ENCODE measurements around the gene KRT85. TPM values are rescaled to one million over a fixed set of nuclear protein-coding genes. Genes with fewer than 3 reads are reported as not detected.

Gene KRT85
- total and polyA plus RNA-seq, 2 donors (not counting 1 experiment from before 2014, with no cell fraction given), result not detected

DNA sequence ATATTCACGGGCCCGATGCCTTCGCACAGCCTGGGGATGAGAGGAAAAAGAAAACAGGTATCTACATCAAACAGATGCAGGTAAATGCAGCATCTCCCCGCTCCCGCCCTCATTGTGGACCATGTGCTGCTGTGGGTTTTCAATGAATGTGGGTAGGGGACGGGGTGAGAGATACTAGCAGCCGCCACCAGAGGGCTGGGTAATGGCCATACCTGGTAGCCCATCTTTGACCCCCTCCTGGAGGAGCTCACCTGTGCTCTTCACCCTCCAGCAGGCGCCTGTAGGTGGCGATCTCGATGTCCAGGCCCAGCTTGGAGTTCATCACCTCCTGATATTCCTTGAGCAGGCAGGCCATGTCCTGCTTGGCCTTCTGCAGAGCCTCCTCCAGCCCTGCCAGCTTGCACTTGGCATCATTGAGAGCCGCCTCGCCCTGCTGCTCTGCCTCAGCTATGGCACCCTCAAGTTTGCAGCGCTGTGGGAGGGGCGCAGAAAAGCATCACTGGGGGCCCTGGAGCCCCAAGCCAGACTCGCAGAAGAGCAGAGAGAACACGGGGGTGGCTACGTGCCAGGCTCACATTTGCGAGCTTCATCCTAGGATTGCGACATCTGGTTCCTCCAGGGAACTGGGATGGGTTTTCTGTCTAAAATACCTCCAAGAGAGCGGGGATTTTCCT, 28.6 kb upstream of the KRT85 start:
- H3K27me3 ChIP-seq (replicated peaks in 1 of 4; ENCODE audit: control extremely low read depth in 1 of 4, control insufficient read depth in 3 of 4, insufficient read depth in 4 of 4, low read length in 3 of 4), result peaks cover 0 to 3% (median 0%) of the 10 kb centered on the region in 4 experiments
- H3K79me2 ChIP-seq (ENCODE audit: control insufficient read depth, insufficient read depth, low read length), result no peaks in the 10 kb centered on the region
- H3K4me3 ChIP-seq (ENCODE audit: control extremely low read depth in 1 of 5, extremely low read depth in 1 of 5, insufficient read depth in 1 of 5, low read depth in 2 of 5, low read length in 4 of 5), result no peak overlapping the region
- H3K4me2 ChIP-seq (replicated peaks; ENCODE audit: low read depth, low read length, poor library complexity, severe bottlenecking), result no peak overlapping the region
- DNase-seq (no peak), ATAC-seq (ENCODE audit: low read depth) (no peak)
- POLR2A ChIA-PET, result no interaction called here
- CTCF ChIA-PET, result no interaction called here
- Mint-ChIP-seq H3K4me3 (no peak overlapping the region), H3K27ac (no peak overlapping the region), H3K9me3 (ENCODE audit: insufficient read depth) (no peaks in the 10 kb centered on the region), H3K4me1 (no peaks in the 10 kb centered on the region), H3K27me3 (peaks cover 7% of the 10 kb centered on the region)
- intact Hi-C loops (cut with micrococcal nuclease), result no loop called here
- no peaks in the 10 kb centered on the region for H3K36me3 ChIP-seq (replicated peaks in 1 of 2; ENCODE audit: control extremely low read depth in 1 of 2, control insufficient read depth in 1 of 2, extremely low read depth in 1 of 2, insufficient read depth in 2 of 2, low read length in 1 of 2)
- 76% methylated on average over 17 of the region's 20 CpGs for WGBS (ENCODE audit: insufficient coverage)
- H3K9ac ChIP-seq (ENCODE audit: low read length), result no peak overlapping the region
- no peaks in the 10 kb centered on the region for H3K4me1 ChIP-seq (ENCODE audit: control insufficient read depth in 2 of 2, insufficient read depth in 2 of 2, low read length in 2 of 2)
- H3K9me3 ChIP-seq (ENCODE audit: control extremely low read depth in 1 of 3, control insufficient read depth in 2 of 3, insufficient read depth in 1 of 3, low read length in 2 of 3), result no peaks in the 10 kb centered on the region
- no peak overlapping the region for H3K27ac ChIP-seq (ENCODE audit: low read length in 2 of 2)
- no peak for TF ChIP-seq EZH2 (IDR thresholded peaks at IDR 0.05; ENCODE audit: borderline replicate concordance, insufficient read depth, low read depth, low read length, poor library complexity, severe bottlenecking)
- TF ChIP-seq, protein P1, sequence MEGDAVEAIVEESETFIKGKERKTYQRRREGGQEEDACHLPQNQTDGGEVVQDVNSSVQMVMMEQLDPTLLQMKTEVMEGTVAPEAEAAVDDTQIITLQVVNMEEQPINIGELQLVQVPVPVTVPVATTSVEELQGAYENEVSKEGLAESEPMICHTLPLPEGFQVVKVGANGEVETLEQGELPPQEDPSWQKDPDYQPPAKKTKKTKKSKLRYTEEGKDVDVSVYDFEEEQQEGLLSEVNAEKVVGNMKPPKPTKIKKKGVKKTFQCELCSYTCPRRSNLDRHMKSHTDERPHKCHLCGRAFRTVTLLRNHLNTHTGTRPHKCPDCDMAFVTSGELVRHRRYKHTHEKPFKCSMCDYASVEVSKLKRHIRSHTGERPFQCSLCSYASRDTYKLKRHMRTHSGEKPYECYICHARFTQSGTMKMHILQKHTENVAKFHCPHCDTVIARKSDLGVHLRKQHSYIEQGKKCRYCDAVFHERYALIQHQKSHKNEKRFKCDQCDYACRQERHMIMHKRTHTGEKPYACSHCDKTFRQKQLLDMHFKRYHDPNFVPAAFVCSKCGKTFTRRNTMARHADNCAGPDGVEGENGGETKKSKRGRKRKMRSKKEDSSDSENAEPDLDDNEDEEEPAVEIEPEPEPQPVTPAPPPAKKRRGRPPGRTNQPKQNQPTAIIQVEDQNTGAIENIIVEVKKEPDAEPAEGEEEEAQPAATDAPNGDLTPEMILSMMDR (IDR thresholded peaks at IDR 0.05), result no peak
- no peak overlapping the region for H2AFZ ChIP-seq (ENCODE audit: insufficient read depth, low read depth, low read length, poor library complexity, severe bottlenecking)
- H4K20me1 ChIP-seq (ENCODE audit: control insufficient read depth, insufficient read depth, low read length, poor library complexity, severe bottlenecking), result no peaks in the 10 kb centered on the region

DNA sequence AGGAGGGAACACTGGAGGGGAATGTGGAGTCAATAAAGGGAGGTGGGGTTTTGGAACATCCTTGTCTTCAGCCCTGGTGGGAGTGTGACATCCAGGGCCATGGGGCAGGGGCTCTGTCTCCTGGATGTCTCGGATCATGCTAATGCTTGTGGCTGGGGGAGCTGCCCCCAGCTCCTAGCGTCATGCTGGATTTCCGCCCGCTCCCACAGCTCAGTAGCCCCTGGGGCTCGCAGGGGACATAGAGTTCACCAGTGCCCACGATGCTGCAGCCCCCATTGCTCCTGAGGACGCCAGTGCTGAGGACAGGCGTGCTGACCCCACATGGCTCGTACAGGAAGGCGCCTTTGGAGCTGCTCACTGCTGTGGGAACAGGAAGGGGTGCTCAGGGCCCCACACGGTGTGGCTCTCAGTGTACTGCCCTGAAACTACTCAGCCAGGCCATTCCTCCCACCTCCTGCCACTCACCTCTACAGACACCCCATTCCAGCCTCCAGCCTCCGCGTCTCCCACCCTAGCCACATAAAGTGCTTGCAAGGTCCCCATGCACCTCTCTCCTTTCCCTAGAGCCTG, 27.6 kb upstream of the KRT85 start:
- Histone ChIP-seq H2AFZ (ENCODE audit: insufficient read depth, low read depth, low read length, poor library complexity, severe bottlenecking) (no peak overlapping the region), H3K4me1 (ENCODE audit: control insufficient read depth in 2 of 2, insufficient read depth in 2 of 2, low read length in 2 of 2) (no peaks in the 10 kb centered on the region), H3K4me2 (replicated peaks; ENCODE audit: low read depth, low read length, poor library complexity, severe bottlenecking) (no peak overlapping the region), H3K4me3 (ENCODE audit: control extremely low read depth in 1 of 5, extremely low read depth in 1 of 5, insufficient read depth in 1 of 5, low read depth in 2 of 5, low read length in 4 of 5) (no peak overlapping the region), H3K9ac (ENCODE audit: low read length) (no peak overlapping the region), H3K79me2 (ENCODE audit: control insufficient read depth, insufficient read depth, low read length) (no peaks in the 10 kb centered on the region), H3K9me3 (ENCODE audit: control extremely low read depth in 1 of 3, control insufficient read depth in 2 of 3, insufficient read depth in 1 of 3, low read length in 2 of 3) (no peaks in the 10 kb centered on the region), H3K27me3 (replicated peaks in 1 of 4; ENCODE audit: control extremely low read depth in 1 of 4, control insufficient read depth in 3 of 4, insufficient read depth in 4 of 4, low read length in 3 of 4) (peaks cover 0 to 3% (median 0%) of the 10 kb centered on the region in 4 experiments), H3K36me3 (replicated peaks in 1 of 2; ENCODE audit: control extremely low read depth in 1 of 2, control insufficient read depth in 1 of 2, extremely low read depth in 1 of 2, insufficient read depth in 2 of 2, low read length in 1 of 2) (no peaks in the 10 kb centered on the region), H4K20me1 (ENCODE audit: control insufficient read depth, insufficient read depth, low read length, poor library complexity, severe bottlenecking) (no peaks in the 10 kb centered on the region), H3K27ac (ENCODE audit: low read length in 2 of 2) (no peak overlapping the region)
- intact Hi-C loops (cut with micrococcal nuclease), result no loop called here
- no peak overlapping the region for H3K4me3 Mint-ChIP-seq
- H3K9me3 Mint-ChIP-seq (ENCODE audit: insufficient read depth), result no peaks in the 10 kb centered on the region
- peaks cover 7% of the 10 kb centered on the region for H3K27me3 Mint-ChIP-seq
- DNase-seq (no peak), ATAC-seq (ENCODE audit: low read depth) (no peak)
- TF ChIP-seq, protein P1 (IDR thresholded peaks at IDR 0.05), result no peak
- no peak for TF ChIP-seq EZH2 (IDR thresholded peaks at IDR 0.05; ENCODE audit: borderline replicate concordance, insufficient read depth, low read depth, low read length, poor library complexity, severe bottlenecking)
- no peak overlapping the region for H3K27ac Mint-ChIP-seq
- POLR2A ChIA-PET, result no interaction called here
- H3K4me1 Mint-ChIP-seq, result no peaks in the 10 kb centered on the region
- 87% methylated on average over 13 of the region's 13 CpGs for WGBS (ENCODE audit: insufficient coverage)
- CTCF ChIA-PET, result no interaction called here

Measured in B cell (primary cell).